IMR-90 (cell line): ENCODE results near the gene CCR5AS.
"Not testable (repeated sequence)": the region's sequence is repeated elsewhere in the genome, so short reads cannot be mapped to it uniquely, and the experiment has no call there.

ENCODE experiments used
- ATAC-seq: fragments of 200-7000 bp; cut with Tn5 transposase; 2 replicates; pipeline ENCODE4 v1.9.1; 2020; ENCODE audit warnings: low read depth, mild to moderate bottlenecking, moderate library complexity
- BruUV-seq: library from RNA; stranded (reverse); fragments of 400-500 nt; replicated peaks from 2 replicates; lab custom pipeline; 2021; lab: Mats Ljungman, UMichigan
- CTCF ChIA-PET: fragments of 300-600 bp; formaldehyde crosslinking; extraction: SDS; loops from one replicate; lab custom pipeline; 2021; ENCODE audit warnings: antibody characterized with exemption; lab: Yijun Ruan, JAX
- POLR2A ChIA-PET: fragments of 300-600 bp; sonication (Branson Sonifier 250); formaldehyde crosslinking; loops from one replicate; lab custom pipeline; 2022; ENCODE audit warnings: antibody characterized with exemption; ENCODE audit not compliant: unreplicated experiment; lab: Charles Lee
- DNase-seq: peaks from one replicate; pipeline ENCODE4 v3.0.0; 2013
- H2AFZ ChIP-seq: replicated peaks from 2 replicates; pipeline ENCODE3; 2013; ENCODE audit warnings: low read length, mild to moderate bottlenecking; ENCODE audit not compliant: poor library complexity
- H2AK5ac ChIP-seq: 2 replicates; pipeline ENCODE4 v1.6.1; 2013; ENCODE audit warnings: low read depth, low read length, inconsistent platforms
- H2AK9ac ChIP-seq: replicated peaks from 2 replicates; pipeline ENCODE3; 2013; ENCODE audit warnings: mild to moderate bottlenecking, low read depth, low read length, moderate library complexity; ENCODE audit not compliant: poor library complexity
- H2BK120ac ChIP-seq: 2 replicates; pipeline ENCODE4 v1.6.1; 2013; ENCODE audit warnings: low read depth, low read length, inconsistent platforms
- H2BK15ac ChIP-seq: 3 replicates; pipeline ENCODE4 v1.6.1; 2013; ENCODE audit warnings: low read depth, low read length, inconsistent platforms
- H2BK20ac ChIP-seq: 2 replicates; pipeline ENCODE4 v1.6.1; 2013; ENCODE audit warnings: low read depth, mild to moderate bottlenecking, inconsistent platforms, low read length, moderate library complexity
- H2BK5ac ChIP-seq: 2 replicates; pipeline ENCODE4 v1.6.1; 2013; ENCODE audit warnings: mild to moderate bottlenecking, low read depth, low read length, inconsistent platforms; ENCODE audit not compliant: poor library complexity, severe bottlenecking
- H3K14ac ChIP-seq: replicated peaks from 2 replicates; pipeline ENCODE4 v1.6.1; 2013; ENCODE audit warnings: low read depth, low read length, inconsistent platforms
- H3K18ac ChIP-seq: 2 replicates; pipeline ENCODE4 v1.6.1; 2013; ENCODE audit warnings: low read depth, low read length, control low read depth
- H3K23ac ChIP-seq: 2 replicates; pipeline ENCODE4 v1.6.1; 2013; ENCODE audit warnings: low read depth, low read length, inconsistent platforms
- H3K27ac ChIP-seq: 2 replicates; pipeline ENCODE4 v1.5.1; 2013; ENCODE audit warnings: mild to moderate bottlenecking, control low read depth, low read length; ENCODE audit not compliant: insufficient read depth
- H3K27me3 ChIP-seq: 2 replicates; pipeline ENCODE4 v1.6.1; 2013; ENCODE audit warnings: low read length; ENCODE audit not compliant: control insufficient read depth, insufficient read depth
- H3K36me3 ChIP-seq: 2 replicates; pipeline ENCODE4 v1.6.1; 2013; ENCODE audit warnings: low read length, mixed read lengths; ENCODE audit not compliant: control insufficient read depth, insufficient read depth
- H3K4ac ChIP-seq: 2 replicates; pipeline ENCODE4 v1.6.1; 2013; ENCODE audit warnings: low read depth, low read length, inconsistent platforms
- H3K4me1 ChIP-seq: 2 replicates; pipeline ENCODE4 v1.6.1; 2013; ENCODE audit warnings: low read length, mixed read lengths; ENCODE audit not compliant: control insufficient read depth, insufficient read depth
- H3K4me2 ChIP-seq: 2 replicates; pipeline ENCODE4 v1.6.1; 2013; ENCODE audit warnings: low read depth, mild to moderate bottlenecking, control low read depth, low read length, moderate library complexity
- H3K4me3 ChIP-seq: 2 replicates; pipeline ENCODE4 v1.5.1; 2013; ENCODE audit warnings: low read depth, mild to moderate bottlenecking, control low read depth, low read length, moderate library complexity; ENCODE audit not compliant: insufficient read depth
- H3K56ac ChIP-seq: 2 replicates; pipeline ENCODE4 v1.6.1; 2013; ENCODE audit warnings: low read length, inconsistent platforms; ENCODE audit not compliant: insufficient read depth; ENCODE audit errors: extremely low read depth
- H3K79me1 ChIP-seq, 2 experiments: 2 replicates each; pipeline ENCODE4 v1.6.1; 2013; ENCODE audit warnings: low read length in 2 of 2, inconsistent platforms in 1 of 2, low read depth in 1 of 2
- H3K9ac ChIP-seq: 2 replicates; pipeline ENCODE4 v1.6.1; 2013; ENCODE audit warnings: low read depth, low read length, control low read depth
- H3K9me1 ChIP-seq: 2 replicates; pipeline ENCODE4 v1.6.1; 2013; ENCODE audit warnings: low read length, inconsistent platforms; ENCODE audit not compliant: insufficient read depth
- H3K9me3 ChIP-seq: 2 replicates; pipeline ENCODE4 v1.6.1; 2013; ENCODE audit warnings: low read length; ENCODE audit not compliant: control insufficient read depth, insufficient read depth
- H4K20me1 ChIP-seq: 2 replicates; pipeline ENCODE4 v1.6.1; 2013; ENCODE audit warnings: low read length, inconsistent platforms; ENCODE audit not compliant: insufficient read depth
- H4K5ac ChIP-seq: 2 replicates; pipeline ENCODE4 v1.6.1; 2013; ENCODE audit warnings: mild to moderate bottlenecking, low read depth, low read length, control low read depth
- H4K8ac ChIP-seq, 2 experiments: 2 replicates each; pipeline ENCODE4 v1.6.1; 2013; ENCODE audit warnings: low read depth in 2 of 2, low read length in 2 of 2, control low read depth in 1 of 2, inconsistent platforms in 1 of 2
- H4K91ac ChIP-seq: 2 replicates; pipeline ENCODE4 v1.6.1; 2013; ENCODE audit warnings: low read depth, low read length, inconsistent platforms; ENCODE audit not compliant: insufficient read depth
- RAD21 ChIP-seq: IDR thresholded peaks from 2 replicates; pipeline ENCODE4 v1.6.1; 2012; ENCODE audit warnings: low read length, improper control_type of control experiment
- WGBS, 2 experiments: methylation state at CpG; one replicate each; pipeline versions ENCODE4 v1.1.5 to v1.1.7; 2013; ENCODE audit warnings: missing lambda C conversion rate in 2 of 2; ENCODE audit not compliant: insufficient read length in 1 of 2; ENCODE audit errors: extremely low coverage in 2 of 2; 5-methylcytosine and 5-hydroxymethylcytosine counted together
- dilution Hi-C: fragments of 300-500 bp; cut with HindIII; formaldehyde crosslinking; loops from one replicate; pipeline ENCODE4 v1.14.3; 2018; ENCODE audit warnings: low sequenced_read_pairs; ENCODE audit not compliant: unreplicated experiment
- in situ Hi-C: fragments of 300-500 bp; cut with MboI; formaldehyde crosslinking; loops from 3 replicates; pipeline ENCODE4 v1.14.3; 2019; ENCODE audit warnings: low sequenced_read_pairs, inconsistent platforms, mixed read lengths
- intact Hi-C: fragments of 100-400 bp; cut with micrococcal nuclease; formaldehyde crosslinking; loops from 2 replicates; pipeline ENCODE4 v1.10.0; 2022
- TF ChIP-seq, protein P1 (sequence below): conservative IDR thresholded peaks from 2 replicates; pipeline ENCODE4 v1.5.1; 2012; ENCODE audit warnings: mild to moderate bottlenecking, low read depth, low read length, improper control_type of control experiment

The CCR5AS gene

DNA sequence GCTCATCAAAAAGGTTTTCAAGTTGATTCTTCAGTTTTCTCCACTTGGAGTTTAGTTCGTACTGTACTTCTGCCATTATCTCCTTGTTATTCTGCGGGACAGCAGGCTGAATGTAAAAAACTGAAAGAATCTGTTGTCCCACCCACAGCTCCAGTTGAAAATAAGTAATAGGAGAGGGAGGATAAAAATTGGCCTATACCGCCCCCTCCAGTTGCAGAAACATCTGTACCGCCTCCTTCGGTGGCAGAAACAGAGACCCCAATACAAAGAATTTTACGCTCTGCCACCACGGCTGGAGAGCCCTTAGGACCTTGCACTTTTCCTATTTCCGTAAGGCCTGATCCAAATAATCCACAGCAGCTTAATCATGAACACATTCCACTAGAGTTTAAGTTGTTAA lies 20.5 kb upstream of the CCR5AS start:
- DNase-seq, result not testable (repeated sequence)

GRCh38 chr3:46426476-46426875 lies 19.6 kb upstream of the CCR5AS start:
- H2AK9ac ChIP-seq, H3K14ac ChIP-seq, H2AK5ac ChIP-seq, H3K27me3 ChIP-seq, H3K36me3 ChIP-seq, BruUV-seq, H4K20me1 ChIP-seq, H3K4me2 ChIP-seq, POLR2A ChIA-PET, H2BK120ac ChIP-seq, H3K4ac ChIP-seq, H3K4me3 ChIP-seq, H2BK15ac ChIP-seq, ATAC-seq, H2AFZ ChIP-seq, H3K4me1 ChIP-seq, DNase-seq, H3K18ac ChIP-seq, H3K56ac ChIP-seq, H2BK20ac ChIP-seq, H3K9me3 ChIP-seq, H4K91ac ChIP-seq, H3K27ac ChIP-seq, H3K9me1 ChIP-seq, in situ Hi-C loops, H2BK5ac ChIP-seq, dilution Hi-C loops, H4K8ac ChIP-seq, H3K79me1 ChIP-seq, H3K9ac ChIP-seq, H4K5ac ChIP-seq, H3K23ac ChIP-seq: not testable (repeated sequence)
- no CpG with 5 or more reads among the region's 4 CpGs for WGBS, 2 experiments
- CTCF ChIA-PET, result interaction anchor here (1.0 kb wide), 1 partner anchor 48 kb away, joined by 3 read pairs; no protein-coding TSS in a partner anchor
- intact Hi-C loops, result loop anchor here (5.0 kb wide), 1 partner anchor 339 kb away; no protein-coding TSS in a partner anchor

More for the DNA sequence above, 20.5 kb upstream of the CCR5AS start:
- dilution Hi-C loops, H2AK5ac ChIP-seq, H3K4me1 ChIP-seq, H3K9me1 ChIP-seq, H3K36me3 ChIP-seq, H2BK15ac ChIP-seq, POLR2A ChIA-PET, H3K9me3 ChIP-seq, H3K27me3 ChIP-seq, H3K4me2 ChIP-seq, H4K91ac ChIP-seq, H2AK9ac ChIP-seq, H2BK20ac ChIP-seq, H3K14ac ChIP-seq, H3K56ac ChIP-seq, H3K4me3 ChIP-seq, H4K5ac ChIP-seq, H4K20me1 ChIP-seq, H4K8ac ChIP-seq, in situ Hi-C loops, ATAC-seq, H2BK5ac ChIP-seq, BruUV-seq, H3K4ac ChIP-seq, H3K23ac ChIP-seq, H3K18ac ChIP-seq, H3K79me1 ChIP-seq, H3K27ac ChIP-seq, H2BK120ac ChIP-seq, H3K9ac ChIP-seq, H2AFZ ChIP-seq: not testable (repeated sequence)
- TF ChIP-seq RAD21, result peak; percentile 19; the same call in 1 of the 2 replicates
- TF ChIP-seq, protein P1, sequence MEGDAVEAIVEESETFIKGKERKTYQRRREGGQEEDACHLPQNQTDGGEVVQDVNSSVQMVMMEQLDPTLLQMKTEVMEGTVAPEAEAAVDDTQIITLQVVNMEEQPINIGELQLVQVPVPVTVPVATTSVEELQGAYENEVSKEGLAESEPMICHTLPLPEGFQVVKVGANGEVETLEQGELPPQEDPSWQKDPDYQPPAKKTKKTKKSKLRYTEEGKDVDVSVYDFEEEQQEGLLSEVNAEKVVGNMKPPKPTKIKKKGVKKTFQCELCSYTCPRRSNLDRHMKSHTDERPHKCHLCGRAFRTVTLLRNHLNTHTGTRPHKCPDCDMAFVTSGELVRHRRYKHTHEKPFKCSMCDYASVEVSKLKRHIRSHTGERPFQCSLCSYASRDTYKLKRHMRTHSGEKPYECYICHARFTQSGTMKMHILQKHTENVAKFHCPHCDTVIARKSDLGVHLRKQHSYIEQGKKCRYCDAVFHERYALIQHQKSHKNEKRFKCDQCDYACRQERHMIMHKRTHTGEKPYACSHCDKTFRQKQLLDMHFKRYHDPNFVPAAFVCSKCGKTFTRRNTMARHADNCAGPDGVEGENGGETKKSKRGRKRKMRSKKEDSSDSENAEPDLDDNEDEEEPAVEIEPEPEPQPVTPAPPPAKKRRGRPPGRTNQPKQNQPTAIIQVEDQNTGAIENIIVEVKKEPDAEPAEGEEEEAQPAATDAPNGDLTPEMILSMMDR, result peak; percentile 22; the same call in 1 of the 2 replicates
- no CpG with 5 or more reads among the region's 8 CpGs for WGBS, 2 experiments
- intact Hi-C loops, result loop anchor here (5.0 kb wide), 1 partner anchor 340 kb away; no protein-coding TSS in a partner anchor
- CTCF ChIA-PET, result interaction anchor here (0.5 to 1.7 kb wide), 4 partner anchors 10 to 916 kb away, joined by 3 to 6 read pairs (median 3); partner anchors contain the start of gene CCRL2
